GM18507 (cell line): Measurements from ENCODE around the gene RNF167.
"Not testable (repeated sequence)": the region's sequence is repeated elsewhere in the genome, so short reads cannot be mapped to it uniquely, and the experiment has no call there.

Source experiments
- DNase-seq: peaks from one replicate; pipeline ENCODE4 v3.0.0; 2011; ENCODE audit warnings: low read depth; ENCODE audit not compliant: insufficient read length; ENCODE audit errors: extremely low spot score
- FAIRE-seq: peaks from 2 replicates; lab custom pipeline; 2011; peaks lifted over from hg19 to GRCh38; lab: Jason Lieb, UNC

Gene RNF167

GRCh38 chr17:4901648-4902344, 38.3 kb upstream of the RNF167 start:
- DNase-seq (no peak), FAIRE-seq (no peak)

GRCh38 chr17:4902540-4902939, 37.5 kb upstream of the RNF167 start:
- FAIRE-seq (no peak), DNase-seq (no peak)

- no peak for DNase-seq
- FAIRE-seq, result peak; percentile 90
These were observed 36.8 kb upstream of the RNF167 start, which contains the start of gene CHRNE for GRCh38 chr17:4903051-4903818. TSS of gene CHRNE (minus strand) at chr17:4903098. CDS start at chr17:4903063, 35 bp downstream.

GRCh38 chr17:4906642-4907041, 33.4 kb upstream of the RNF167 start:
- FAIRE-seq, DNase-seq: not testable (repeated sequence)

DNA sequence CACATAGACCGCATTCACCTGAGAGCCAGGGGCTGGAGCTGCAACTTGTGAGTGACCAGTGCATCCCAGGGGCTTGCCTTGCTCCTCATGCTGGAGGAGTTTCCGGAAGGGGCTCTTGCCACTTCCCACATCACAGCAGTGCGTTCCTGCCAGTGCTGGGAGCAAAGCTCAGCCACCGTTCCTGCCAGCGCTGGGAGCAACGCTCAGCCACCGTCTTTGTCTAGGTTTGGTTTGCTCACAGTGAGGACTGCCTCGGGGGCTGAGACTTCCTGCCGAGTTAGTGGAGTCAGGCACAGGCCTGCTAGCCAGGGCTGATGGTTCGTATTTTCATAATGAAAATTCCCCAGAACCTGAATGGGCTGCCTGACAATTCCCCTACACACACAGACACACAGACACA, 31.8 kb upstream of the RNF167 start:
- DNase-seq, result no peak

DNA sequence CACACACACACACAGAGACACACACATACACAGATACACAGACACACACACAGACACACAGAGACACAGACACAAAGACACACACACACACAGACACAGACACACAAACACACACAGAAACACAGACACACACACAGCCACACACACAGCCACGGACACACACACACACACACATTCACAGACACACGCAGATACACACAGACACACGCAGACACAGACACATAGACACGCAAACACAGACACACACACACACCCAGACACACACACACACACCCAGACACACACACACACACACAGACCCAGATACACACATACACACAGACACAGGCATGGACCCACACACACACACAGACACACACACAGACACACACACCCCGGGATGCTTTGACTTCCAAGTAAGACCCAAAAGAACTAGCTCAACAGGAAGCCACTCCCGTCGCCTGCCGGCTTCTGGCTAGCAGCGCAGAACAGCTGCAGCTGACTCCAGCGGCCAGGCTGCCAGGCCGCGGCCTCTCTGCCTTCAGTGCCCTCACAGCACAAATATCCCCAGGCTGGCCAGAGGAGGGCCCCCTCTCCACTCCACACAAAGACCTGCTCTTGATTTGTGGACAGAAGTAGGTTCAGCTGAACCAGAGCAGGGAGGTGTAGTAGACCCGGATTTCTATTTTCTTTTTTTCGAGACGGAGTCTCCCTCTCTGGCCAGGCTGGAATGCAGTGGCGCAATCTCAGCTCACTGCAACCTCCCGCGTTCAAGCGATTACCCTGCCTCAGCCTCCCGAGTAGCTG, 31.2 kb upstream of the RNF167 start:
- DNase-seq, result peak; percentile 67

More for the DNA sequence above, 31.8 kb upstream of the RNF167 start:
- FAIRE-seq, result no peak

DNA sequence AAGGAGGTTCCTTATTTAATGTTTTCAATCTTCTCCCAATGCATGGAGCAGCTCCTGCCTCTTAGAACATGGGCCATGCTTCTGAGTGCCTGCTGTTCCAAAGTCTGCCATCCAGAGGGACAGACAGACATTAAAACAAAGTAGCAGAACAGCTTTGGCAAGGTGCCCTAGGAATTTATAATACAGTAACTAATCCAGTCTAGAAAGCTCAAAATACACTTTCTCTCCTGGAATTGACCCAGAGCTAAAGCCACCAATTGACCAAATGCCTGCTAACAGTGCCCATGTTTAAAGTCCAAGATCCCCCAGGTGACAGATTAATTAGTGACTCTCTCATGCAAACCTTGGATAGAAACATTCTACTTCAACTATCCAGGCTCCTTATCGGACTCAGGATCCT, 26.1 kb upstream of the RNF167 start:
- FAIRE-seq (no peak), DNase-seq (no peak)

More for the DNA sequence above, 31.2 kb upstream of the RNF167 start:
- peak; percentile 92 for FAIRE-seq

DNA sequence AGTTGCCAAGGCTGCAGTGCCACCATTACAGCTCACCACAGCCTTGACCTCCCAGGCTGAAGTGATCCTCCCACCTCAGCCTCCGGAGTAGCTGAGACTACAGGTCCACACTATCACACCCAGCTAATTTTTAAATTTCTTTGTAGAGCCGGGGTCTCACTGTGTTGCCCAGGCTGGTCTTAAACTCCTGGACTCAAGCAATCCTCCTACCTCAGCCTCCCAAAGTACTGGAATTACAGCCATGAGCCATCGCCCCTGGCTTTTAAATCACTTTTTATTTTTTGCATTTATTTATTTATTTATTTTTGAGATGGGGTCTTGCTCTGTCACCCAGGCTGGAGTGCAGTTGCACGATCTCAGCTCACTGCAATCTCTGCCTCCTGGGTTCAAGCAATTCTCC, 25.5 kb upstream of the RNF167 start:
- not testable (repeated sequence) for DNase-seq, FAIRE-seq

DNA sequence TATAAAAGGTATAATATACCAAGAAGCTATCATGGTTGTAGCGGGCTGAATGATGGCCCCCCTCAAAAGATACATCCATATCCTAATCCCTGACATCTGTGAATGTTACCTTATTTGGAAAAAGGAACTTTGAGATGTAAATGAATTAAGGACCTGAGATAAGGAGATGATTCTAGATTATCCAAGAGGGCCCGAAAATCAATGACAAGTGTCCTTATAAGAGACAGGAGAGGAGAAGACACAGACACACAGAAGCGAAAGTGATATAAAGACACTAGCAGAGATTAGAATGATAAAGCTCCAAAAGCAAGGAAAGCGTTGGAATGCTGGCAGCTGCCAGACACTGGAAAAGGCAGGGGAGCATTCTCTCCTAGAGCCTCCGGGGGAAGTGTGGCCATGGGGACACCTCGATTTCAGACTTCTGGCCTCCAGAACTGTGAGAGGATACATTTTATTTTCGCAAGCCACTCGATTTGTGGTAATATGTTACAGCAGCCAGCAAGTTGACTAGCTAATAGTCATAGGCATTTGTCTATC, 20.5 kb upstream of the RNF167 start:
- FAIRE-seq (no peak), DNase-seq (no peak)

DNA sequence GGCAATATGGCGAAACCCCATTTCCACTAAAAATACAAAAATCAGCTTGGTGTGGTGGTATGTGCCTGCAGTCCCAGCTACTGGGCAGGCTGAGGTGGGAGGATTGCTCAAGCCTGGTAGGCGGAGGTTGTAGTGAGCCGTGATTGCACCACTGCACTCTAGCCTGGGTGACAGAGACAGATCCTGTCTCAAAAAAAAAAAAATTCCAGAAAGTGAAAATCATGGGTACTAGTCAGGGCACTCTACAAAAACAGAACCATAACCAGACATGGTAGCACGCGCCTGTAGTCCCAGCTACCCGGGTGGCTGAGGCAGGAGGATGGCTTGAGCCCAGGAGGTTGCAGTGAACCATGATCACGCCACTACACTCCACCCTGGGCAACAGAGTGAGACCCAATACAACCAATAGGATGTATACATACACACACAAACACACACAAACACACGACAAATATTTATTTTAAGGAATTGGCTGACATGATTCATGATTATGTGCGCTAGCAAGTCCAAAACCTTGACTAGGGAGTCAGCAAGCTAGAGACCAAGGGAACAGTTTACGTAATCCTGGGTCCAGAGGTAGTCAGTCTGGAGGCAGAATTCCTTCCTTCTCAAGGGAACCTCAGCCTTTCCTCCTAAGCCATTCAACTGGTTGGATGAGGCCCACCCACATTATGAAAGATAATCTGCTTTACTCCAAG, 19.6 kb upstream of the RNF167 start:
- DNase-seq, result no peak
- FAIRE-seq, result no peak

DNA sequence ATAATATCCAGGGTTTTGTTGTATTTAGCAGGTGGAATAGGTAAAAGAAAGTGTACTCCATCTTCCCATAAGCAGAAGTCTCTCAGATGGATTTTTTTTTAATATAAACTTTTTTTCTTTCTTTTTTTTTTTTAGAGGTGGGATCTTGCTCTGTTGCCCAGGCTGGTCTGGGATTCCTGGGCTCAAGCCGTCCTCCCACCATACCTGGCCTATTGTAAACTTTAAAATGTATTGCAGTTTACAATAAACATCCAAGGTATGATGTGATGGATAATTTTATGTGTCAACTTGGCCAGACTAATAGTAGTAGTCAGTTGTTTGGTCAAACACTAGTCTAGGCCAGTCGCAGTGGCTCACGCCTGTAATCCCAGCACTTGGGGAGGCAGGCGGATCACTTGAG, 18.7 kb upstream of the RNF167 start:
- FAIRE-seq (no peak), DNase-seq (no peak)

DNA sequence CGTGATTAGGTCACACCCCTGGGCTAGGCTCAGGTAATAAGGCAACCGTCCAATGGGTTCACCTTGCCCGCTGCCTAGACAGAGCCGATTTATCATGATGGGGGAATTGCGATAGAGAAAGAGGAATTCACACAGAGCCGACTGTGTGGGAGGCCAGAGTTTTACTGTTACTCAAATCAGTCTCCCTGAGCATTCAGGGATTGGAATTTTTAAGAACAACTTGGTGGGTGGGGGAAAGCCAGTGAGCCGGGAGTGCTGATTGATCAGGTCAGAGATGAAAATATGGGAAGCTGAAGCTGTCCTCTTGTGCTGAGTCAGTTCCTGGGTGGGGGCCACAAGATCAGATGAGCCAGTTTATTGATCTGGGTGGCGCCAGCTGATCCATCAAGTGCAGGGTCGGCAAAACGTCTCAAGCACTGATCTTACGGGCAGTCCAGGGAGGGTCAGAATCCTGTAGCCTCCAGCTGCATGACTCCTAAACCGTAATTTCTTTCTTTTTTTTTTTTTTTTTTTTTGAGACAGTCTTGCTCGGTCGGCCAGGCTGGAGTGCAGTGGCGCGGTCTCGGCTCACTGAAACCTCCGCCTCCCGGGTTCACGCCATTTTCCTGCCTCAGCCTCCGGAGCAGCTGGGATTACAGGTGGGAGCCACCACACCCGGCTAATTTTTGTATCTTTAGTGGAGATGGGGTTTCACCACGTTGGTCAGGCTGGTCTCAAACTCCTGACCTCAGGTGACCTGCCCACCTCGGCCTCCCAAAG, 13.3 kb upstream of the RNF167 start:
- DNase-seq, FAIRE-seq: not testable (repeated sequence)

DNA sequence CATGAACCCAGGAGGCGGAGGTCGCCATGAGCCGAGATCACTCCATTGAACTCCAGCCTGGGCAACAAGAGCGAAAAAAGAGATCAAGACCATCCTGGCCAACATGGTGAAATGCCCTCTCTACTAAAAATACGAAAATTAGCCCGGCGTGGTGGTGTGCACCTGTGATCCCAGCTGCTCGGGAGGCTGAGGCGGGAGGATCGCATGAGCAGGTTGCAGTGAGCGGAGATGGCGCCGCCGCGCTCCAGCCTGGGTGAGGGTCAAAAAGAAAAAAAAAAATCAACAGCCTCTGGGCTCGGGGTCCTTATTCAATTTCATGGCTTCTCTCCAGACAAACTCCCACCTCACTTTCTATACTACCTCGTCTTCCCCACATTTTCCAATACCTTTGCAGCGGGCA, 11.2 kb upstream of the RNF167 start:
- FAIRE-seq (no peak), DNase-seq (no peak)

GRCh38 chr17:4931963-4932362, 8.1 kb upstream of the RNF167 start, which contains the start of gene GP1BA:
TSS of gene GP1BA (plus strand) at chr17:4932277. CDS start at chr17:4932605, 328 bp downstream.
- FAIRE-seq (peak; percentile 66), DNase-seq (no peak)

DNA sequence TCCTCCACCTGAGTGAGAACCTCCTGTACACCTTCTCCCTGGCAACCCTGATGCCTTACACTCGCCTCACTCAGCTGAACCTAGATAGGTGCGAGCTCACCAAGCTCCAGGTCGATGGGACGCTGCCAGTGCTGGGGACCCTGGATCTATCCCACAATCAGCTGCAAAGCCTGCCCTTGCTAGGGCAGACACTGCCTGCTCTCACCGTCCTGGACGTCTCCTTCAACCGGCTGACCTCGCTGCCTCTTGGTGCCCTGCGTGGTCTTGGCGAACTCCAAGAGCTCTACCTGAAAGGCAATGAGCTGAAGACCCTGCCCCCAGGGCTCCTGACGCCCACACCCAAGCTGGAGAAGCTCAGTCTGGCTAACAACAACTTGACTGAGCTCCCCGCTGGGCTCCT, 7.3 kb upstream of the RNF167 start:
- FAIRE-seq, result no peak

GRCh38 chr17:4933646-4934045, 6.4 kb upstream of the RNF167 start:
- FAIRE-seq (no peak), DNase-seq (no peak)

More for the DNA sequence above, 7.3 kb upstream of the RNF167 start:
- no peak for DNase-seq

DNA sequence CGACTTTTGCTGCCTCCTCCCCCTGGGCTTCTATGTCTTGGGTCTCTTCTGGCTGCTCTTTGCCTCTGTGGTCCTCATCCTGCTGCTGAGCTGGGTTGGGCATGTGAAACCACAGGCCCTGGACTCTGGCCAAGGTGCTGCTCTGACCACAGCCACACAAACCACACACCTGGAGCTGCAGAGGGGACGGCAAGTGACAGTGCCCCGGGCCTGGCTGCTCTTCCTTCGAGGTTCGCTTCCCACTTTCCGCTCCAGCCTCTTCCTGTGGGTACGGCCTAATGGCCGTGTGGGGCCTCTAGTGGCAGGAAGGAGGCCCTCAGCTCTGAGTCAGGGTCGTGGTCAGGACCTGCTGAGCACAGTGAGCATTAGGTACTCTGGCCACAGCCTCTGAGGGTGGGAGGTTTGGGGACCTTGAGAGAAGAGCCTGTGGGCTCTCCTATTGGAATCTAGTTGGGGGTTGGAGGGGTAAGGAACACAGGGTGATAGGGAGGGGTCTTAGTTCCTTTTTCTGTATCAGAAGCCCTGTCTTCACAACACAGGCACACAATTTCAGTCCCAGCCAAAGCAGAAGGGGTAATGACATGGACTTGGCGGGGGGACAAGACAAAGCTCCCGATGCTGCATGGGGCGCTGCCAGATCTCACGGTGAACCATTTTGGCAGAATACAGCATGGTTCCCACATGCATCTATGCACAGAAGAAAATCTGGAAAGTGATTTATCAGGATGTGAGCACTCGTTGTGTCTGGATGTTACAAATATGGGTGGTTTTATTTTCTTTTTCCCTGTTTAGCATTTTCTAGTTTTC, 5.7 kb upstream of the RNF167 start:
- FAIRE-seq (peak; percentile 95), DNase-seq (no peak)

- FAIRE-seq (no peak), DNase-seq (no peak)
These were observed 4.4 kb upstream of the RNF167 start for GRCh38 chr17:4935650-4936049.
